Subcutaneous adipose tissue (tissue), 4 donors: Measurements from ENCODE around the gene BHLHE23. TPM values are rescaled to one million over a fixed set of nuclear protein-coding genes. Genes with fewer than 3 reads are reported as not detected.

ENCODE experiments used
- CTCF ChIP-seq: fragments of 450-650 bp; IDR thresholded peaks from one replicate; pipeline ENCODE4 v1.5.1; 2016; ENCODE audit warnings: low read depth, mild to moderate bottlenecking, control low read depth, antibody characterized with exemption, moderate library complexity
- total RNA-seq, 4 donors: library from RNA; depleted of rRNA; stranded (reverse); fragments of >200 nt; gene quantifications; one replicate each; pipeline ENCODE4 v1.1.0, GENCODE V29; 2016

The BHLHE23 gene
- total RNA-seq, 4 donors from 2014 or later = not detected

GRCh38 chr20:62997417-62998035 is 9.2 kb downstream of the BHLHE23 start:
- no peak for TF ChIP-seq CTCF

- TF ChIP-seq CTCF = no peak
These were observed 10.2 kb downstream of the BHLHE23 start for GRCh38 chr20:62996596-62996982.

GRCh38 chr20:62995898-62996595 is 10.7 kb downstream of the BHLHE23 start:
- no peak for TF ChIP-seq CTCF

- no peak for TF ChIP-seq CTCF
These were observed 11.3 kb downstream of the BHLHE23 start for GRCh38 chr20:62995481-62995880.

- no peak for TF ChIP-seq CTCF
These were observed 11.9 kb downstream of the BHLHE23 start for GRCh38 chr20:62994869-62995281.

- no peak for TF ChIP-seq CTCF
These were observed 12.8 kb downstream of the BHLHE23 start for GRCh38 chr20:62993856-62994494.

GRCh38 chr20:62991863-62992262 is 14.9 kb downstream of the BHLHE23 start:
- TF ChIP-seq CTCF = no peak
